Measurements from ENCODE around the gene C1orf159.

GRCh38 chr1:1062348-1063163 lies 53.3 kb downstream of the C1orf159 start:
- TF ChIP-seq, protein P1, sequence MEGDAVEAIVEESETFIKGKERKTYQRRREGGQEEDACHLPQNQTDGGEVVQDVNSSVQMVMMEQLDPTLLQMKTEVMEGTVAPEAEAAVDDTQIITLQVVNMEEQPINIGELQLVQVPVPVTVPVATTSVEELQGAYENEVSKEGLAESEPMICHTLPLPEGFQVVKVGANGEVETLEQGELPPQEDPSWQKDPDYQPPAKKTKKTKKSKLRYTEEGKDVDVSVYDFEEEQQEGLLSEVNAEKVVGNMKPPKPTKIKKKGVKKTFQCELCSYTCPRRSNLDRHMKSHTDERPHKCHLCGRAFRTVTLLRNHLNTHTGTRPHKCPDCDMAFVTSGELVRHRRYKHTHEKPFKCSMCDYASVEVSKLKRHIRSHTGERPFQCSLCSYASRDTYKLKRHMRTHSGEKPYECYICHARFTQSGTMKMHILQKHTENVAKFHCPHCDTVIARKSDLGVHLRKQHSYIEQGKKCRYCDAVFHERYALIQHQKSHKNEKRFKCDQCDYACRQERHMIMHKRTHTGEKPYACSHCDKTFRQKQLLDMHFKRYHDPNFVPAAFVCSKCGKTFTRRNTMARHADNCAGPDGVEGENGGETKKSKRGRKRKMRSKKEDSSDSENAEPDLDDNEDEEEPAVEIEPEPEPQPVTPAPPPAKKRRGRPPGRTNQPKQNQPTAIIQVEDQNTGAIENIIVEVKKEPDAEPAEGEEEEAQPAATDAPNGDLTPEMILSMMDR (IDR thresholded peaks at IDR 0.05 in 4 of 5, conservative IDR thresholded peaks at IDR 0.05 in 1 of 5) = no peak
- no peak for TF ChIP-seq POLR2A (IDR thresholded peaks at IDR 0.05)

Measured in gastrocnemius medialis (tissue), 4 donors.